NCI-H2196 (cell line): ENCODE data around the gene CHD9.
"Not testable (repeated sequence)": the region's sequence is repeated elsewhere in the genome, so short reads cannot be mapped to it uniquely, and the experiment has no call there.

Source experiments
- DNase-seq: peaks from one replicate; lab custom pipeline; 2025; ENCODE audit not compliant: unreplicated experiment; lab: John Stamatoyannopoulos, UW

Gene CHD9

GRCh38 chr16:53185741-53186140 is 130.9 kb downstream of the CHD9 start:
- DNase-seq, result not testable (repeated sequence)

GRCh38 chr16:53187775-53188174 is 133.0 kb downstream of the CHD9 start:
- no peak for DNase-seq

- no peak for DNase-seq
Observed at GRCh38 chr16:53191413-53191812, 136.6 kb downstream of the CHD9 start.

- DNase-seq, result no peak
Observed at GRCh38 chr16:53198933-53199332, 144.1 kb downstream of the CHD9 start.

- no peak for DNase-seq
Observed at GRCh38 chr16:53201900-53202299, 147.1 kb downstream of the CHD9 start.

- DNase-seq, result no peak
Observed at GRCh38 chr16:53202398-53202797, 147.6 kb downstream of the CHD9 start.

GRCh38 chr16:53207810-53208752 is 153.3 kb downstream of the CHD9 start:
- peak; percentile 54 for DNase-seq

- no peak for DNase-seq
Observed at GRCh38 chr16:53209429-53209828, 154.6 kb downstream of the CHD9 start.

- no peak for DNase-seq
Observed at GRCh38 chr16:53209877-53210276, 155.1 kb downstream of the CHD9 start.

- no peak for DNase-seq
Observed at GRCh38 chr16:53211253-53211652, 156.5 kb downstream of the CHD9 start.

GRCh38 chr16:53212893-53213223 is 158.1 kb downstream of the CHD9 start:
- DNase-seq, result no peak

GRCh38 chr16:53213542-53213941 is 158.8 kb downstream of the CHD9 start:
- DNase-seq, result no peak

GRCh38 chr16:53216798-53217197 is 162.0 kb downstream of the CHD9 start:
- no peak for DNase-seq

GRCh38 chr16:53219371-53219770 is 164.6 kb downstream of the CHD9 start:
- DNase-seq, result no peak

GRCh38 chr16:53219795-53220454 is 165.1 kb downstream of the CHD9 start:
- DNase-seq, result no peak

- DNase-seq, result no peak
Observed at GRCh38 chr16:53220585-53220984, 165.8 kb downstream of the CHD9 start.

GRCh38 chr16:53224951-53225533 is 170.3 kb downstream of the CHD9 start:
- DNase-seq, result no peak

- no peak for DNase-seq
Observed at GRCh38 chr16:53232826-53233529, 178.2 kb downstream of the CHD9 start.

- no peak for DNase-seq
Observed at GRCh38 chr16:53234836-53235235, 180.0 kb downstream of the CHD9 start.

- no peak for DNase-seq
Observed at GRCh38 chr16:53235851-53236250, 181.1 kb downstream of the CHD9 start.

- DNase-seq, result no peak
Observed at GRCh38 chr16:53249331-53249730, 194.5 kb downstream of the CHD9 start.
